Measurements from ENCODE around the gene CACNA2D3.

The CACNA2D3 gene

GRCh38 chr3:54426381-54426780 is 304.0 kb downstream of the CACNA2D3 start:
- Histone ChIP-seq H3K56ac (ENCODE audit: low read length) (no peak overlapping the region), H3K79me2 (ENCODE audit: control insufficient read depth, insufficient read depth, low read length) (no peaks in the 10 kb centered on the region), H3K4me2 (ENCODE audit: low read length) (no peak overlapping the region), H3K27ac (ENCODE audit: low read depth, low read length) (no peak overlapping the region), H3K36me3 (ENCODE audit: control insufficient read depth, insufficient read depth, low read length) (no peaks in the 10 kb centered on the region), H2BK5ac (ENCODE audit: low read length) (no peak overlapping the region), H3K79me1 (ENCODE audit: low read length) (no peaks in the 10 kb centered on the region), H3K9ac (ENCODE audit: low read length) (no peak overlapping the region), H3K23ac (ENCODE audit: low read length) (no peak overlapping the region), H3K4ac (ENCODE audit: low read depth, low read length) (no peak overlapping the region), H3K4me1 (ENCODE audit: control insufficient read depth, low read depth, low read length) (no peaks in the 10 kb centered on the region), H4K5ac (ENCODE audit: low read length) (no peak overlapping the region), H3K4me3 (ENCODE audit: low read length) (no peak overlapping the region), H3K18ac (ENCODE audit: low read length) (no peak overlapping the region), H3K27me3 (ENCODE audit: insufficient read depth, low read length, poor library complexity) (no peaks in the 10 kb centered on the region), H2AK5ac (ENCODE audit: low read length) (no peak overlapping the region), H4K8ac (ENCODE audit: low read depth, low read length) (no peak overlapping the region), H2BK15ac (replicated peaks; ENCODE audit: low read depth) (no peak overlapping the region), H2BK120ac (ENCODE audit: low read depth, low read length) (no peak overlapping the region)
- DNase-seq = no peak

GRCh38 chr3:54427501-54427900 is 305.1 kb downstream of the CACNA2D3 start:
- H3K79me2 ChIP-seq (ENCODE audit: control insufficient read depth, insufficient read depth, low read length) = no peaks in the 10 kb centered on the region
- no peak overlapping the region for H2BK15ac ChIP-seq (replicated peaks; ENCODE audit: low read depth)
- H3K27ac ChIP-seq (ENCODE audit: low read depth, low read length) = no peak overlapping the region
- WGBS (ENCODE audit: extremely low coverage, insufficient coverage, low lambda C conversion rate) = no CpG with 5 or more reads among the region's 2 CpGs
- no peak overlapping the region for H3K4ac ChIP-seq (ENCODE audit: low read depth, low read length)
- no peak overlapping the region for H4K5ac ChIP-seq (ENCODE audit: low read length)
- no peaks in the 10 kb centered on the region for H3K79me1 ChIP-seq (ENCODE audit: low read length)
- no peak overlapping the region for H3K9ac ChIP-seq (ENCODE audit: low read length)
- H2BK5ac ChIP-seq (ENCODE audit: low read length) = no peak overlapping the region
- no peak overlapping the region for H3K18ac ChIP-seq (ENCODE audit: low read length)
- H3K27me3 ChIP-seq (ENCODE audit: insufficient read depth, low read length, poor library complexity) = no peaks in the 10 kb centered on the region
- H4K8ac ChIP-seq (ENCODE audit: low read depth, low read length) = no peak overlapping the region
- no peak overlapping the region for H3K23ac ChIP-seq (ENCODE audit: low read length)
- no peak overlapping the region for H3K56ac ChIP-seq (ENCODE audit: low read length)
- no peak for DNase-seq
- no peak overlapping the region for H2AK5ac ChIP-seq (ENCODE audit: low read length)
- H3K4me1 ChIP-seq (ENCODE audit: control insufficient read depth, low read depth, low read length) = no peaks in the 10 kb centered on the region
- H3K4me2 ChIP-seq (ENCODE audit: low read length) = no peak overlapping the region
- no peaks in the 10 kb centered on the region for H3K36me3 ChIP-seq (ENCODE audit: control insufficient read depth, insufficient read depth, low read length)
- no peak overlapping the region for H2BK120ac ChIP-seq (ENCODE audit: low read depth, low read length)
- H3K4me3 ChIP-seq (ENCODE audit: low read length) = no peak overlapping the region

GRCh38 chr3:54427941-54428871 is 305.9 kb downstream of the CACNA2D3 start:
- Histone ChIP-seq H3K23ac (ENCODE audit: low read length) (no peak overlapping the region), H3K79me1 (ENCODE audit: low read length) (no peaks in the 10 kb centered on the region), H2BK120ac (ENCODE audit: low read depth, low read length) (no peak overlapping the region), H3K79me2 (ENCODE audit: control insufficient read depth, insufficient read depth, low read length) (no peaks in the 10 kb centered on the region), H2BK15ac (replicated peaks; ENCODE audit: low read depth) (no peak overlapping the region), H3K27ac (ENCODE audit: low read depth, low read length) (no peak overlapping the region), H3K4me2 (ENCODE audit: low read length) (no peak overlapping the region), H2BK5ac (ENCODE audit: low read length) (no peak overlapping the region), H3K27me3 (ENCODE audit: insufficient read depth, low read length, poor library complexity) (no peaks in the 10 kb centered on the region), H3K9ac (ENCODE audit: low read length) (no peak overlapping the region), H3K4me3 (ENCODE audit: low read length) (no peak overlapping the region), H3K4me1 (ENCODE audit: control insufficient read depth, low read depth, low read length) (no peaks in the 10 kb centered on the region), H3K18ac (ENCODE audit: low read length) (no peak overlapping the region), H3K4ac (ENCODE audit: low read depth, low read length) (no peak overlapping the region), H3K36me3 (ENCODE audit: control insufficient read depth, insufficient read depth, low read length) (no peaks in the 10 kb centered on the region), H2AK5ac (ENCODE audit: low read length) (no peak overlapping the region), H3K56ac (ENCODE audit: low read length) (no peak overlapping the region), H4K8ac (ENCODE audit: low read depth, low read length) (no peak overlapping the region), H4K5ac (ENCODE audit: low read length) (no peak overlapping the region)
- WGBS (ENCODE audit: extremely low coverage, insufficient coverage, low lambda C conversion rate) = no CpG with 5 or more reads among the region's 9 CpGs
- DNase-seq = peak; percentile 66

- Histone ChIP-seq H4K8ac (ENCODE audit: low read depth, low read length) (no peak overlapping the region), H3K18ac (ENCODE audit: low read length) (no peak overlapping the region), H3K27ac (ENCODE audit: low read depth, low read length) (no peak overlapping the region), H3K4ac (ENCODE audit: low read depth, low read length) (no peak overlapping the region), H3K4me2 (ENCODE audit: low read length) (no peak overlapping the region), H3K56ac (ENCODE audit: low read length) (no peak overlapping the region), H3K79me1 (ENCODE audit: low read length) (no peaks in the 10 kb centered on the region), H3K27me3 (ENCODE audit: insufficient read depth, low read length, poor library complexity) (no peaks in the 10 kb centered on the region), H2BK15ac (replicated peaks; ENCODE audit: low read depth) (no peak overlapping the region), H2BK5ac (ENCODE audit: low read length) (no peak overlapping the region), H2AK5ac (ENCODE audit: low read length) (no peak overlapping the region), H3K79me2 (ENCODE audit: control insufficient read depth, insufficient read depth, low read length) (no peaks in the 10 kb centered on the region), H3K23ac (ENCODE audit: low read length) (no peak overlapping the region), H3K9ac (ENCODE audit: low read length) (no peak overlapping the region), H3K4me1 (ENCODE audit: control insufficient read depth, low read depth, low read length) (no peaks in the 10 kb centered on the region), H3K36me3 (ENCODE audit: control insufficient read depth, insufficient read depth, low read length) (no peaks in the 10 kb centered on the region), H3K4me3 (ENCODE audit: low read length) (no peak overlapping the region), H2BK120ac (ENCODE audit: low read depth, low read length) (no peak overlapping the region), H4K5ac (ENCODE audit: low read length) (no peak overlapping the region)
- DNase-seq = no peak
- no CpG with 5 or more reads among the region's 1 CpG for WGBS (ENCODE audit: extremely low coverage, insufficient coverage, low lambda C conversion rate)
These were observed 310.6 kb downstream of the CACNA2D3 start for GRCh38 chr3:54432975-54433374.

GRCh38 chr3:54433846-54434245 is 311.5 kb downstream of the CACNA2D3 start:
- Histone ChIP-seq H3K4me3 (ENCODE audit: low read length) (no peak overlapping the region), H3K23ac (ENCODE audit: low read length) (no peak overlapping the region), H3K56ac (ENCODE audit: low read length) (no peak overlapping the region), H2BK5ac (ENCODE audit: low read length) (no peak overlapping the region), H3K79me2 (ENCODE audit: control insufficient read depth, insufficient read depth, low read length) (no peaks in the 10 kb centered on the region), H3K4ac (ENCODE audit: low read depth, low read length) (no peak overlapping the region), H3K9ac (ENCODE audit: low read length) (no peak overlapping the region), H3K18ac (ENCODE audit: low read length) (no peak overlapping the region), H4K8ac (ENCODE audit: low read depth, low read length) (no peak overlapping the region), H2BK15ac (replicated peaks; ENCODE audit: low read depth) (no peak overlapping the region), H3K79me1 (ENCODE audit: low read length) (no peaks in the 10 kb centered on the region), H2AK5ac (ENCODE audit: low read length) (no peak overlapping the region), H3K4me1 (ENCODE audit: control insufficient read depth, low read depth, low read length) (no peaks in the 10 kb centered on the region), H3K27ac (ENCODE audit: low read depth, low read length) (no peak overlapping the region), H3K4me2 (ENCODE audit: low read length) (no peak overlapping the region), H3K36me3 (ENCODE audit: control insufficient read depth, insufficient read depth, low read length) (no peaks in the 10 kb centered on the region), H4K5ac (ENCODE audit: low read length) (no peak overlapping the region), H2BK120ac (ENCODE audit: low read depth, low read length) (no peak overlapping the region), H3K27me3 (ENCODE audit: insufficient read depth, low read length, poor library complexity) (no peaks in the 10 kb centered on the region)
- DNase-seq = peak; percentile 93
- no CpG with 5 or more reads among the region's 6 CpGs for WGBS (ENCODE audit: extremely low coverage, insufficient coverage, low lambda C conversion rate)

- H3K4ac ChIP-seq (ENCODE audit: low read depth, low read length) = no peak overlapping the region
- H3K56ac ChIP-seq (ENCODE audit: low read length) = no peak overlapping the region
- H2BK5ac ChIP-seq (ENCODE audit: low read length) = no peak overlapping the region
- H3K4me2 ChIP-seq (ENCODE audit: low read length) = no peak overlapping the region
- H4K8ac ChIP-seq (ENCODE audit: low read depth, low read length) = no peak overlapping the region
- H3K36me3 ChIP-seq (ENCODE audit: control insufficient read depth, insufficient read depth, low read length) = no peaks in the 10 kb centered on the region
- WGBS (ENCODE audit: extremely low coverage, insufficient coverage, low lambda C conversion rate) = no CpG with 5 or more reads among the region's 2 CpGs
- H3K79me1 ChIP-seq (ENCODE audit: low read length) = no peaks in the 10 kb centered on the region
- no peak overlapping the region for H4K5ac ChIP-seq (ENCODE audit: low read length)
- H3K4me3 ChIP-seq (ENCODE audit: low read length) = no peak overlapping the region
- no peaks in the 10 kb centered on the region for H3K4me1 ChIP-seq (ENCODE audit: control insufficient read depth, low read depth, low read length)
- no peak for DNase-seq
- H3K27me3 ChIP-seq (ENCODE audit: insufficient read depth, low read length, poor library complexity) = no peaks in the 10 kb centered on the region
- H3K9ac ChIP-seq (ENCODE audit: low read length) = no peak overlapping the region
- no peak overlapping the region for H2BK120ac ChIP-seq (ENCODE audit: low read depth, low read length)
- H3K27ac ChIP-seq (ENCODE audit: low read depth, low read length) = no peak overlapping the region
- no peak overlapping the region for H3K18ac ChIP-seq (ENCODE audit: low read length)
- no peak overlapping the region for H2AK5ac ChIP-seq (ENCODE audit: low read length)
- no peak overlapping the region for H2BK15ac ChIP-seq (replicated peaks; ENCODE audit: low read depth)
- no peaks in the 10 kb centered on the region for H3K79me2 ChIP-seq (ENCODE audit: control insufficient read depth, insufficient read depth, low read length)
- H3K23ac ChIP-seq (ENCODE audit: low read length) = no peak overlapping the region
These were observed 312.4 kb downstream of the CACNA2D3 start for GRCh38 chr3:54434756-54435155.
